ENCODE data around the gene CCDC8.

CCDC8 gene

DNA sequence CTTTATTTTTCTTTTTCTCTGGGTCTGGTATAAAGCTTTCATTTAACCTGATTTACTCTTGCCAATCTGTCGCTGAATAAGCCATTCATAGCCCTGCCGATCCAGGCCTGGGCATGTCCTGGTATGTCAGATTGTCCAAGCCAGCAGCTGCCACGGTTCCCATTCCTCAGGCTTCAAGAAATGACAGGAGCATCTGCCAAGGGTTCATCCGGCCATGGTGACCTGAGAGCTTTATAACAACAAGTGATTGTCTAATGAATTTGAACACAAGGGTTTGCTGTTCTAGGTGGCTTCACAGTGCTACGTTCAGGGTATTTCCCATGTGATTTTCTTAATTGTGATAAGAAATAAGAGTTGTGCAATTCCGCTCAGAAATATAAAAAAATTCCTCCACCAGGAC lies 38.0 kb upstream of the CCDC8 start:
- H3K4me3 ChIP-seq (ENCODE audit: low read depth, low read length), result no peak overlapping the region
- H3K9ac ChIP-seq (ENCODE audit: low read length), result no peak overlapping the region
- no peaks in the 10 kb centered on the region for H3K36me3 ChIP-seq (ENCODE audit: control insufficient read depth in 1 of 2, insufficient read depth in 2 of 2, low read length in 2 of 2)
- H2BK5ac ChIP-seq (ENCODE audit: low read depth, low read length, poor library complexity), result no peak overlapping the region
- H3K23ac ChIP-seq (ENCODE audit: low read length), result no peak overlapping the region
- no peaks in the 10 kb centered on the region for H3K27me3 ChIP-seq (ENCODE audit: insufficient read depth, low read length)
- no peak overlapping the region for H4K91ac ChIP-seq (ENCODE audit: low read depth, low read length)
- H3K79me1 ChIP-seq (ENCODE audit: low read length), result no peaks in the 10 kb centered on the region
- H2BK12ac ChIP-seq (ENCODE audit: low read length), result no peak overlapping the region
- H3K27ac ChIP-seq (ENCODE audit: low read depth, low read length), result no peak overlapping the region
- no CpG with 5 or more reads among the region's 6 CpGs for WGBS (ENCODE audit: extremely low coverage, insufficient coverage, insufficient read length)
- no peaks in the 10 kb centered on the region for H3K79me2 ChIP-seq (ENCODE audit: control insufficient read depth, insufficient read depth, low read length, poor library complexity)
- no peak overlapping the region for H2AFZ ChIP-seq (ENCODE audit: insufficient read depth, low read length, poor library complexity)
- no peak overlapping the region for H2BK120ac ChIP-seq (ENCODE audit: insufficient read depth, low read length, poor library complexity)
- H3K4ac ChIP-seq (ENCODE audit: low read depth, low read length), result no peak overlapping the region
- H3K4me1 ChIP-seq (ENCODE audit: control insufficient read depth in 1 of 2, insufficient read depth in 2 of 2, low read length in 2 of 2), result no peaks in the 10 kb centered on the region
- no peak for DNase-seq
- no peak overlapping the region for H3K14ac ChIP-seq (ENCODE audit: low read length)
- H4K8ac ChIP-seq (ENCODE audit: low read depth, low read length), result no peak overlapping the region
- H2AK5ac ChIP-seq (ENCODE audit: low read length), result no peak overlapping the region
- H4K12ac ChIP-seq (ENCODE audit: low read depth, low read length), result no peak overlapping the region
- no peak overlapping the region for H3K18ac ChIP-seq (ENCODE audit: low read length)
- H3K4me2 ChIP-seq (ENCODE audit: low read length), result no peak overlapping the region
- H3K9me3 ChIP-seq (ENCODE audit: insufficient read depth, low read depth, low read length), result no peaks in the 10 kb centered on the region

DNA sequence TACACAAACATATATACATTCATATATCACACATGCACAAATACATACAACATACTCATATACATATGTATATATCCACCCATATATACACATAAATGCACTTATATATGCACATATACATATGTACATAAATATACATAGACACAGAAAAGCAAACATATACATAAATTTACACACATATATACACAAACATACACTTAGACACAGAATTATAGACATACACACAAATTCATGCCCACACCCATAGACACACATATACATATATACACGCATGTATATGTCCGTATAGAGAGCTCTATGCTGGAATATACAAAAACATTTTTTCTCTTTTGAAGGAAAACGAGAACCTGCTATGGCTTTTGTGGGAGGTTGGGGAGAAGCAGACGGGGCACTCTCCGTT lies 37.4 kb upstream of the CCDC8 start:
- no peak overlapping the region for H2AFZ ChIP-seq (ENCODE audit: insufficient read depth, low read length, poor library complexity)
- no peaks in the 10 kb centered on the region for H3K27me3 ChIP-seq (ENCODE audit: insufficient read depth, low read length)
- H3K36me3 ChIP-seq (ENCODE audit: control insufficient read depth in 1 of 2, insufficient read depth in 2 of 2, low read length in 2 of 2), result no peaks in the 10 kb centered on the region
- H3K23ac ChIP-seq (ENCODE audit: low read length), result no peak overlapping the region
- H3K4ac ChIP-seq (ENCODE audit: low read depth, low read length), result no peak overlapping the region
- H3K14ac ChIP-seq (ENCODE audit: low read length), result no peak overlapping the region
- no peaks in the 10 kb centered on the region for H3K79me2 ChIP-seq (ENCODE audit: control insufficient read depth, insufficient read depth, low read length, poor library complexity)
- no peak overlapping the region for H2BK12ac ChIP-seq (ENCODE audit: low read length)
- H2AK5ac ChIP-seq (ENCODE audit: low read length), result no peak overlapping the region
- no peak overlapping the region for H4K91ac ChIP-seq (ENCODE audit: low read depth, low read length)
- no peak overlapping the region for H3K27ac ChIP-seq (ENCODE audit: low read depth, low read length)
- no peak overlapping the region for H3K9ac ChIP-seq (ENCODE audit: low read length)
- H3K4me2 ChIP-seq (ENCODE audit: low read length), result no peak overlapping the region
- no peaks in the 10 kb centered on the region for H3K79me1 ChIP-seq (ENCODE audit: low read length)
- H3K4me3 ChIP-seq (ENCODE audit: low read depth, low read length), result no peak overlapping the region
- no peak overlapping the region for H4K12ac ChIP-seq (ENCODE audit: low read depth, low read length)
- H3K9me3 ChIP-seq (ENCODE audit: insufficient read depth, low read depth, low read length), result no peaks in the 10 kb centered on the region
- no CpG with 5 or more reads among the region's 5 CpGs for WGBS (ENCODE audit: extremely low coverage, insufficient coverage, insufficient read length)
- H2BK120ac ChIP-seq (ENCODE audit: insufficient read depth, low read length, poor library complexity), result no peak overlapping the region
- DNase-seq, result no peak
- no peak overlapping the region for H3K18ac ChIP-seq (ENCODE audit: low read length)
- no peak overlapping the region for H2BK5ac ChIP-seq (ENCODE audit: low read depth, low read length, poor library complexity)
- no peaks in the 10 kb centered on the region for H3K4me1 ChIP-seq (ENCODE audit: control insufficient read depth in 1 of 2, insufficient read depth in 2 of 2, low read length in 2 of 2)
- H4K8ac ChIP-seq (ENCODE audit: low read depth, low read length), result no peak overlapping the region

- Histone ChIP-seq H3K14ac (ENCODE audit: low read length) (no peak overlapping the region), H3K36me3 (ENCODE audit: control insufficient read depth in 1 of 2, insufficient read depth in 2 of 2, low read length in 2 of 2) (no peaks in the 10 kb centered on the region), H3K27me3 (ENCODE audit: insufficient read depth, low read length) (no peaks in the 10 kb centered on the region), H2BK120ac (ENCODE audit: insufficient read depth, low read length, poor library complexity) (no peak overlapping the region), H2AFZ (ENCODE audit: insufficient read depth, low read length, poor library complexity) (no peak overlapping the region), H4K12ac (ENCODE audit: low read depth, low read length) (no peak overlapping the region), H3K9me3 (ENCODE audit: insufficient read depth, low read depth, low read length) (no peaks in the 10 kb centered on the region), H3K4me2 (ENCODE audit: low read length) (no peak overlapping the region), H3K4ac (ENCODE audit: low read depth, low read length) (no peak overlapping the region), H3K4me3 (ENCODE audit: low read depth, low read length) (no peak overlapping the region), H4K91ac (ENCODE audit: low read depth, low read length) (no peak overlapping the region), H3K4me1 (ENCODE audit: control insufficient read depth in 1 of 2, insufficient read depth in 2 of 2, low read length in 2 of 2) (no peaks in the 10 kb centered on the region), H2AK5ac (ENCODE audit: low read length) (no peak overlapping the region), H2BK12ac (ENCODE audit: low read length) (no peak overlapping the region), H3K23ac (ENCODE audit: low read length) (no peak overlapping the region), H4K8ac (ENCODE audit: low read depth, low read length) (no peak overlapping the region), H2BK5ac (ENCODE audit: low read depth, low read length, poor library complexity) (no peak overlapping the region), H3K79me1 (ENCODE audit: low read length) (no peaks in the 10 kb centered on the region), H3K9ac (ENCODE audit: low read length) (no peak overlapping the region), H3K18ac (ENCODE audit: low read length) (no peak overlapping the region), H3K79me2 (ENCODE audit: control insufficient read depth, insufficient read depth, low read length, poor library complexity) (no peaks in the 10 kb centered on the region), H3K27ac (ENCODE audit: low read depth, low read length) (no peak overlapping the region)
- DNase-seq, result no peak
- WGBS (ENCODE audit: extremely low coverage, insufficient coverage, insufficient read length), result no CpG with 5 or more reads among the region's 7 CpGs
These were observed 35.9 kb upstream of the CCDC8 start for GRCh38 chr19:46449228-46449627.

GRCh38 chr19:46448601-46449000 lies 35.2 kb upstream of the CCDC8 start:
- Histone ChIP-seq H4K12ac (ENCODE audit: low read depth, low read length) (no peak overlapping the region), H2AK5ac (ENCODE audit: low read length) (no peak overlapping the region), H3K79me1 (ENCODE audit: low read length) (no peaks in the 10 kb centered on the region), H4K91ac (ENCODE audit: low read depth, low read length) (no peak overlapping the region), H3K23ac (ENCODE audit: low read length) (no peak overlapping the region), H3K36me3 (ENCODE audit: control insufficient read depth in 1 of 2, insufficient read depth in 2 of 2, low read length in 2 of 2) (no peaks in the 10 kb centered on the region), H3K27ac (ENCODE audit: low read depth, low read length) (no peak overlapping the region), H3K4me3 (ENCODE audit: low read depth, low read length) (no peak overlapping the region), H3K4me2 (ENCODE audit: low read length) (no peak overlapping the region), H3K9ac (ENCODE audit: low read length) (no peak overlapping the region), H3K18ac (ENCODE audit: low read length) (no peak overlapping the region), H3K4me1 (ENCODE audit: control insufficient read depth in 1 of 2, insufficient read depth in 2 of 2, low read length in 2 of 2) (no peaks in the 10 kb centered on the region), H2BK5ac (ENCODE audit: low read depth, low read length, poor library complexity) (no peak overlapping the region), H2AFZ (ENCODE audit: insufficient read depth, low read length, poor library complexity) (no peak overlapping the region), H3K79me2 (ENCODE audit: control insufficient read depth, insufficient read depth, low read length, poor library complexity) (no peaks in the 10 kb centered on the region), H2BK120ac (ENCODE audit: insufficient read depth, low read length, poor library complexity) (no peak overlapping the region), H3K9me3 (ENCODE audit: insufficient read depth, low read depth, low read length) (no peaks in the 10 kb centered on the region), H3K27me3 (ENCODE audit: insufficient read depth, low read length) (no peaks in the 10 kb centered on the region), H3K4ac (ENCODE audit: low read depth, low read length) (no peak overlapping the region), H3K14ac (ENCODE audit: low read length) (no peak overlapping the region), H4K8ac (ENCODE audit: low read depth, low read length) (no peak overlapping the region), H2BK12ac (ENCODE audit: low read length) (no peak overlapping the region)
- WGBS (ENCODE audit: extremely low coverage, insufficient coverage, insufficient read length), result no CpG with 5 or more reads among the region's 10 CpGs
- DNase-seq, result no peak

All from trophoblast cell (in vitro differentiated cells and primary cell).